ENCODE data around the gene SLAMF8. TPM values are rescaled to one million over a fixed set of nuclear protein-coding genes. Genes with fewer than 3 reads are reported as not detected.

SLAMF8 gene
- total RNA-seq, 1 experiment from 2014 or later: not detected

GRCh38 chr1:159873530-159874143 lies 47.0 kb downstream of the SLAMF8 start:
- POLR2A ChIA-PET: no interaction called here
- TF ChIP-seq CBFB (CRISPR knock-in tag; IDR thresholded peaks at IDR 0.05; ENCODE audit: low read depth) (no peak), RORB (CRISPR knock-in tag; IDR thresholded peaks at IDR 0.05) (no peak), IRF2 (CRISPR knock-in tag; IDR thresholded peaks at IDR 0.05; ENCODE audit: borderline replicate concordance, low read depth) (no peak), FOXP1 (CRISPR knock-in tag; IDR thresholded peaks at IDR 0.05; ENCODE audit: borderline replicate concordance) (no peak), ATF1 (CRISPR knock-in tag; IDR thresholded peaks at IDR 0.05) (no peak), ZNF425 (CRISPR knock-in tag; conservative IDR thresholded peaks at IDR 0.05) (no peak), PREB (CRISPR knock-in tag; IDR thresholded peaks at IDR 0.05; ENCODE audit: borderline replicate concordance) (no peak), ZNF396 (CRISPR knock-in tag; IDR thresholded peaks at IDR 0.05; ENCODE audit: borderline replicate concordance) (no peak), STAT6 (CRISPR knock-in tag; conservative IDR thresholded peaks at IDR 0.05; ENCODE audit: low read depth) (no peak)
- CTCF ChIA-PET: interaction anchor here (0.6 to 3.4 kb wide), 10 partner anchors 9 to 134 kb away, joined by 3 to 15 read pairs (median 4); partner anchors contain the start of gene SLAMF8
- Mint-ChIP-seq H3K9me3 (no peaks in the 10 kb centered on the region), H3K27me3 (ENCODE audit: low read depth) (peaks cover 2% of the 10 kb centered on the region; the same call in 1 of the 2 replicates), H3K4me1 (no peaks in the 10 kb centered on the region), H3K27ac (no peak overlapping the region), H3K4me3 (no peak overlapping the region), H3K36me3 (no peaks in the 10 kb centered on the region)
- ATAC-seq: no peak
- no peak for DNase-seq (ENCODE audit: low spot score)

- no peak for ATAC-seq
- no peaks in the 10 kb centered on the region for H3K36me3 Mint-ChIP-seq
- H3K27ac Mint-ChIP-seq: no peak overlapping the region
- H3K27me3 Mint-ChIP-seq (ENCODE audit: low read depth): peaks cover 2% of the 10 kb centered on the region; the same call in 1 of the 2 replicates
- no peaks in the 10 kb centered on the region for H3K9me3 Mint-ChIP-seq
- no peak overlapping the region for H3K4me3 Mint-ChIP-seq
- POLR2A ChIA-PET: no interaction called here
- DNase-seq (ENCODE audit: low spot score): no peak
- no peaks in the 10 kb centered on the region for H3K4me1 Mint-ChIP-seq
- CTCF ChIA-PET: interaction anchor here (0.9 kb wide), 1 partner anchor 129 kb away, joined by 3 read pairs; no protein-coding TSS in a partner anchor
- no peak for TF ChIP-seq ZNF416 (CRISPR knock-in tag; IDR thresholded peaks at IDR 0.05)
- TF ChIP-seq ZNF263 (CRISPR knock-in tag; IDR thresholded peaks at IDR 0.05; ENCODE audit: low read depth): no peak
- no peak for TF ChIP-seq ZNF317 (CRISPR knock-in tag; IDR thresholded peaks at IDR 0.05; ENCODE audit: borderline replicate concordance, low read depth)
- TF ChIP-seq STAT6 (CRISPR knock-in tag; conservative IDR thresholded peaks at IDR 0.05; ENCODE audit: low read depth): no peak
- TF ChIP-seq NR1H2 (CRISPR knock-in tag; IDR thresholded peaks at IDR 0.05): no peak
Measured at GRCh38 chr1:159877695-159878444, 51.2 kb downstream of the SLAMF8 start.
